GM18909 (cell line): ENCODE data around the gene OSCP1.

ENCODE experiments used
- ATAC-seq: cut with Tn5 transposase; IDR thresholded peaks from one replicate; pipeline ENCODE4 v1.9.1; 2021; ENCODE audit warnings: mild to moderate bottlenecking; ENCODE audit not compliant: unreplicated experiment, poor library complexity

Gene OSCP1

DNA sequence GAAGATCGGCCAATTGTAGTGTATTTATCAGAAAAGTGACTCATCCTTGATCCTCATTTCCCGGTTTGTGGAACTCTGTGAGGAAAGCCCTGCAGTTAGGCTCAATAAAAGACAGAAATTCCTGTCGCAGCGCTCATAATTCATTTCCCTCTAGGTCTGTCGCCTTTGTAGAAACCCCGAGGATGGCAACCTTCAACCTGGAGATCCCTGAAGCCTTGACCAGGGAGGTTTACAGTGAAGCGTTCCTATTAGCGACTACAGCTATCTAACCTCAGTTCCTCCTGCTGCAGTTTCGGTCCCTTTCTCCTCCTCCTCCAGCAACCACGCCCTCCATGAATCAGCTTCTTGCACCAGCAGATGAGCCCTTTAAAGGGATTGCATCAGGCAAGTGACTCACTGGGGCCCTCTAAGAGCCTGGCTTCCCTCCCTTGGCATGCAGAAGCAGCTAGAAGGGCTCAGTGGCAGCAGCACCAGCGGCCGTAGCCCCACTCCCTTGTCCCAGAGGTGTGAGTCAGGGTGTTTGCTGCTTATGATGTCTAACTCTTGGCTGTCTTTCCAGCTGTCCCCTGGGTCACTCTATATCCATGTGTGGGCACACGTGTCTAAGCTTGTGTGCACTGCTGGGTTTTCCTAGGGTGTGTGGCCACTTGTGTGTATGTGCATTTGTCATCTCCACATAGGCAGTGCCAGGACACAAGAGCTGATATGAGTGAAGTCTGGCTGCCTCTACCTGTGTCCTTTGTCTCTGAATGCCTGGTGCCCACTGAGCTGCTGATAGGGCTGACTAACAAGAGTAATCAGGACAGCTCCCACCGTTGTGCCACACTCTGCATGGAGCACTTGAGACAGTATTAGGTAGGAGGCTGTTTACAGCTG lies 63.7 kb downstream of the OSCP1 start:
- peak; percentile 49 for ATAC-seq

- peak; percentile 92 for ATAC-seq
Measured at GRCh38 chr1:36385410-36386264, 64.6 kb downstream of the OSCP1 start, which contains the start of gene STK40. STK40 (minus strand) TSS chr1:36385924; CDS start chr1:36361332, 24,592 bp downstream.

DNA sequence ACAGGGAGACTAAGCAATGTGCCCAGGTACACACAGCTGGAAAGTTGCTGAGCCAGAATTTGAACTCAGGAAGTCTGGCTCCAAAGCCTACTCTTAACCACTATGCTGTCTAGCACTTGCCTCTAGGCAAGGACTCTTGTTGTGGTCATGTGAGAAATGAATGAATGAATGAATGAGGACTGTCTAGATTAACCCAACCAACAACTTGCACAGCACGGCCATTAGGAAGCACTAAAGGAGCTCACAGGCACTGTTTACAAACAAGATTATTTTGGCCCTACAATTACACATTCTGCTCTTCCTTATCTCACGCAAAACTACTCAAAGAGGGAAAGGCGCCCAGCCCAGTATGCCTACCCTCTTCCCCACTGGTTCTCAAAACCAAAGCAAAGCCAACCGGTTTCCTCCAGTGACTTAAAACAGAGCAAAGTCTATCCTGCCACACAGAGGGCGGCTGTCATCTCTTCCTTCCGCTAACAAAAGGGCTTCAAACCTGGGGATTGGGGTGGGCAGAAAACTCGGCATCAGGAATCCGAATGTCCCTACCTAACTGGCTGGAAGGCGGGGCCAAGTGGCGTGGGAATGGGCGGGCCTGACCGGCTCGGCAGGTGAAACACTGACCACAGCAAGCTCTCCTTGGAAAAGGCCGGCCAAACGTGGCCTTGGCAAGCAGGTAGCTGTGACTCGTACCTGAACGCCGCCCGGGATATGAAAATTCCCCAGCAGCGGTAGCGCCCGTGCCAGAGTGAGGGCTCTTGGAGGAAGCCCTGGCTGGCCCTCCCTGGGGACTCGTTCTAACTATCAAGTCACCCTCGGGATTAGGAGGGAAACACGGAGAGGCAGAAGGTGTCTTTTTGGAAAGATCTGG lies 65.5 kb downstream of the OSCP1 start:
- no peak for ATAC-seq

GRCh38 chr1:36383240-36383639 lies 67.0 kb downstream of the OSCP1 start:
- ATAC-seq: no peak

- no peak for ATAC-seq
Measured at GRCh38 chr1:36382669-36383068, 67.6 kb downstream of the OSCP1 start.

- ATAC-seq: no peak
Measured at GRCh38 chr1:36382231-36382630, 68.0 kb downstream of the OSCP1 start.

DNA sequence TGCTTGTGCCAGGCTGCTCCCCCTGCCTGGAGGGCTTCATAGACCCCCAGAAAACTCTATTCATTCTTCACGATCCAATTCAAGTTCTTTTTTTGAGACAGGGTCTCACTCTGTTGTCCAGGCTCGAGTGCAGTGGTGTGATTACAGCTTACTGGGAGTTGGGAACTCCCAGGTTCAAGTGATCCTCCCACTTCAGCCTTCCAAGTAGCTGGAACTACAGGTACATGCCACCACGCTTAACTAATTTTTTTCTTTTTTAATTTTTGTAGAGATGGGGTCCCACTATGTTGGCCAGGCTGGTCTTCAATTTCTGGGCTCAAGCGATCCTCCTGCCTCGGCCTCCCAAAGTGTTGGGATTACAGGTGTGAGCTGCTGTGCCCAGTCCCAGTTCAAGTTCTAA lies 68.8 kb downstream of the OSCP1 start:
- no peak for ATAC-seq

DNA sequence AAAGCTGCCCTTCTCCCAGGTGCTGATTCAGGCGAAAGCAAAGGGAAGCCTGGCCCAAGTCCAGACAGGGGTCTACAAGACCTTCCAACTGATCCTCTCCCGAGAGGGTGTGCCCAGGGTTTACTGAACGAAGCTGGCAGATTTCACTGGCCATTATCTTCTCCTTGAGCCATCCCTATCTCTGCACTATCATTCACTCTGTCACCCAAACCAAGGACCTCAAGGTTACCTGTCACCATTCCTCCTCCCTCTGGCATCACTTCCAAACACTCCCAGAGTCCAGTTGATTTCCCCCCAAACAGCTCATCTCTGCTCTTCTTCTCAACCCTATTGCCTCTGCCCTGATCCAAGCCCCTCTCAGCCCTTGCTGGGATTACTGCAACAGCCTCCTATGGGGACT lies 69.5 kb downstream of the OSCP1 start:
- no peak for ATAC-seq

- no peak for ATAC-seq
Measured at GRCh38 chr1:36380143-36380619, 70.1 kb downstream of the OSCP1 start.

GRCh38 chr1:36377791-36378492 lies 72.3 kb downstream of the OSCP1 start:
- ATAC-seq: no peak

DNA sequence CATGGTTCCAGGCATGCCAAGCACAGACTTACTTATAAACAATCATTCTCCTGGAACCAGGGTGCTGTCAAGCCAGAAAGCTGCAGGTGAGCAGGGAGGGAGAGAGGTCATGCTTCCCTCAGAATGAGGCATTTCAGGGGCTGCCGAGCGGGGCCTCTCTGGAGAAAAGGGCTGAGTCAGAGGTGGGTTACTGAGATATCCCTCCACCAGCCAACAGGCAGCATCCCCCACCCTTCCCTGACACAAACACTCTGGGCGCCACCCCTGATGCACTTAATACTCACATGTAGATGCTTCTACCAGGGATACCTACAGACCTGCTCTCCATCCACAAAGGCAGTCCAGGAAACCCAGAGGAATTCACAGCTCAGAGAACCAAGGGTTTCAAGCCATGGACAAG lies 77.6 kb downstream of the OSCP1 start:
- no peak for ATAC-seq

- ATAC-seq: peak; percentile 35
Measured at GRCh38 chr1:36369061-36369861, 81.0 kb downstream of the OSCP1 start.
